ACC112 (cell line): ENCODE measurements around the gene ZBTB24.

Experiments
- H2AFZ ChIP-seq: fragments of 200-600 bp; sonication (generic); one replicate; pipeline ENCODE4 v1.6.0; 2017; ENCODE audit warnings: antibody characterized with exemption, low read length; ENCODE audit not compliant: unreplicated experiment
- H3K27ac ChIP-seq: fragments of 200-600 bp; sonication (generic); 2 replicates; pipeline ENCODE4 v1.5.1; 2014; ENCODE audit warnings: low read depth, mild to moderate bottlenecking, antibody characterized with exemption, low read length, moderate library complexity
- H3K27me3 ChIP-seq: fragments of 200-600 bp; sonication (generic); 2 replicates; pipeline ENCODE4 v1.6.1; 2014; ENCODE audit warnings: mild to moderate bottlenecking, antibody characterized with exemption, low read length, moderate library complexity, mixed read lengths; ENCODE audit not compliant: insufficient read depth
- H3K36me3 ChIP-seq: fragments of 200-600 bp; sonication (generic); 2 replicates; pipeline ENCODE4 v1.6.1; 2016; ENCODE audit warnings: mild to moderate bottlenecking, antibody characterized with exemption, low read length, moderate library complexity, mixed read lengths; ENCODE audit not compliant: insufficient read depth
- H3K4me1 ChIP-seq: fragments of 200-600 bp; sonication (generic); one replicate; pipeline ENCODE4 v1.6.1; 2016; ENCODE audit warnings: low read length, mixed read lengths; ENCODE audit not compliant: insufficient read depth, unreplicated experiment, control insufficient read depth
- H3K4me3 ChIP-seq: fragments of 200-600 bp; sonication (generic); 2 replicates; pipeline ENCODE4 v1.5.1; 2014; ENCODE audit warnings: mild to moderate bottlenecking, low read depth, low read length
- H3K79me2 ChIP-seq: fragments of 200-600 bp; sonication (generic); one replicate; pipeline ENCODE4 v1.6.0; 2016; ENCODE audit warnings: low read length; ENCODE audit not compliant: control insufficient read depth, unreplicated experiment, insufficient read depth

Gene ZBTB24

GRCh38 chr6:109456710-109457561 is 26.1 kb downstream of the ZBTB24 start:
- no peak overlapping the region for H2AFZ ChIP-seq
- H3K27me3 ChIP-seq, result no peaks in the 10 kb centered on the region
- no peaks in the 10 kb centered on the region for H3K79me2 ChIP-seq
- peaks cover 22% of the 10 kb centered on the region for H3K4me1 ChIP-seq
- H3K27ac ChIP-seq, result peak overlapping the region; percentile 28
- peaks cover 3% of the 10 kb centered on the region; the same call in 1 of the 2 replicates for H3K36me3 ChIP-seq
- H3K4me3 ChIP-seq, result peak overlapping the region; percentile 78

- peak overlapping the region; percentile 78 for H3K4me3 ChIP-seq
- peak overlapping the region; percentile 28; the same call in 1 of the 2 replicates for H3K27ac ChIP-seq
- H3K27me3 ChIP-seq, result no peaks in the 10 kb centered on the region
- no peaks in the 10 kb centered on the region for H3K79me2 ChIP-seq
- H3K36me3 ChIP-seq, result peaks cover 5% of the 10 kb centered on the region; the same call in 1 of the 2 replicates
- H3K4me1 ChIP-seq, result peaks cover 22% of the 10 kb centered on the region
- H2AFZ ChIP-seq, result peak overlapping the region; percentile 70
Measured at GRCh38 chr6:109456111-109456583, 26.9 kb downstream of the ZBTB24 start.

GRCh38 chr6:109455437-109456110 is 27.4 kb downstream of the ZBTB24 start, which contains the start of gene MICAL1:
Gene MICAL1, minus strand, starts transcription at chr6:109455772. Its CDS starts 1,576 bp downstream, at chr6:109454196.
- Histone ChIP-seq H3K36me3 (peaks cover 5% of the 10 kb centered on the region; the same call in 1 of the 2 replicates), H2AFZ (peak within 1 kb of the TSS; percentile 70), H3K4me1 (peaks cover 22% of the 10 kb centered on the region), H3K27ac (peak within 1 kb of the TSS; percentile 28; the same call in 1 of the 2 replicates), H3K4me3 (peak within 1 kb of the TSS; percentile 78), H3K27me3 (no peaks in the 10 kb centered on the region), H3K79me2 (no peaks in the 10 kb centered on the region)

- H3K27ac ChIP-seq, result no peak overlapping the region
- peak overlapping the region; percentile 42 for H2AFZ ChIP-seq
Measured at GRCh38 chr6:109454496-109455436, 28.3 kb downstream of the ZBTB24 start.

GRCh38 chr6:109453594-109454495 is 29.2 kb downstream of the ZBTB24 start:
- Histone ChIP-seq H3K27me3 (no peaks in the 10 kb centered on the region), H2AFZ (no peak overlapping the region), H3K27ac (no peak overlapping the region), H3K79me2 (no peaks in the 10 kb centered on the region), H3K4me1 (peaks cover 22% of the 10 kb centered on the region), H3K4me3 (peak overlapping the region; percentile 78), H3K36me3 (peaks cover 5% of the 10 kb centered on the region; the same call in 1 of the 2 replicates)

More at GRCh38 chr6:109454496-109455436, 28.3 kb downstream of the ZBTB24 start:
- Histone ChIP-seq H3K27me3 (no peaks in the 10 kb centered on the region), H3K79me2 (no peaks in the 10 kb centered on the region), H3K36me3 (peaks cover 5% of the 10 kb centered on the region; the same call in 1 of the 2 replicates), H3K4me1 (peaks cover 22% of the 10 kb centered on the region), H3K4me3 (peak overlapping the region; percentile 78)

GRCh38 chr6:109453156-109453555 is 29.9 kb downstream of the ZBTB24 start:
- H3K27ac ChIP-seq, result no peak overlapping the region
- H3K36me3 ChIP-seq, result peaks cover 5% of the 10 kb centered on the region; the same call in 1 of the 2 replicates
- no peak overlapping the region for H2AFZ ChIP-seq
- H3K27me3 ChIP-seq, result no peaks in the 10 kb centered on the region
- peaks cover 22% of the 10 kb centered on the region for H3K4me1 ChIP-seq
- no peaks in the 10 kb centered on the region for H3K79me2 ChIP-seq
- H3K4me3 ChIP-seq, result no peak overlapping the region

GRCh38 chr6:109452181-109452580 is 30.8 kb downstream of the ZBTB24 start:
- no peak overlapping the region for H2AFZ ChIP-seq
- H3K79me2 ChIP-seq, result no peaks in the 10 kb centered on the region
- peaks cover 16% of the 10 kb centered on the region for H3K4me1 ChIP-seq
- no peak overlapping the region for H3K27ac ChIP-seq
- H3K4me3 ChIP-seq, result no peak overlapping the region
- H3K27me3 ChIP-seq, result no peaks in the 10 kb centered on the region
- peaks cover 5% of the 10 kb centered on the region; the same call in 1 of the 2 replicates for H3K36me3 ChIP-seq

- H3K79me2 ChIP-seq, result no peaks in the 10 kb centered on the region
- peaks cover 5% of the 10 kb centered on the region; the same call in 1 of the 2 replicates for H3K36me3 ChIP-seq
- no peak overlapping the region for H2AFZ ChIP-seq
- H3K27me3 ChIP-seq, result no peaks in the 10 kb centered on the region
- peaks cover 9% of the 10 kb centered on the region for H3K4me1 ChIP-seq
- no peak overlapping the region for H3K27ac ChIP-seq
- H3K4me3 ChIP-seq, result no peak overlapping the region
Measured at GRCh38 chr6:109451376-109451775, 31.6 kb downstream of the ZBTB24 start.

- peaks cover 5% of the 10 kb centered on the region; the same call in 1 of the 2 replicates for H3K36me3 ChIP-seq
- no peaks in the 10 kb centered on the region for H3K79me2 ChIP-seq
Measured at GRCh38 chr6:109450801-109451200, 32.2 kb downstream of the ZBTB24 start.

More at GRCh38 chr6:109450801-109451200, 32.2 kb downstream of the ZBTB24 start:
- Histone ChIP-seq H3K4me1 (peaks cover 6% of the 10 kb centered on the region), H2AFZ (no peak overlapping the region), H3K27ac (no peak overlapping the region), H3K27me3 (no peaks in the 10 kb centered on the region), H3K4me3 (no peak overlapping the region)
